Hematopoietic multipotent progenitor cell treated with erythropoietin and hydrocortisone succinate and interleukin-3 and kit ligand, for 6 days (in vitro differentiated cells): ENCODE data around the gene GPC3.
"Not testable (repeated sequence)": the region's sequence is repeated elsewhere in the genome, so short reads cannot be mapped to it uniquely, and the experiment has no call there.

Experiments
- DNase-seq: peaks from one replicate; pipeline ENCODE4 v3.0.0-alpha.2; 2015

The GPC3 gene

DNA sequence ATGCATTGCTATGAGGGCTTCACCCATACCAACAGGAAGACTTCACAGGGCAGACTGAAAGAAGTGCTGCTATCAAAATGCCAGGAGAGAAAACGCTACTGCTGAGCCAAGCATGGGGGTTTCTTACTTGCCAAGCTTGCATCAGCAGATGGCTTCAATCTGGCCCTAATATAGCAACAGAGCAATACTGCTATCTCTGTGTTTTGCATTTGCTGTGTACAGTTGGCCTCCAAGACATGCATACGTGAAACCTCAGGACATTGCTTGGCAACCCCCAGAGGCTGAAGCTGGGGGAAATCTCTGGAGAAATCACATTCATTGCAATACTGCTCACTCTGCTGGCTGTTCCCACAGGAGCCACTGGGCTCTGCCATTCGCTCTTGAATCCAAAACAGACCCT lies 442.9 kb downstream of the GPC3 start:
- DNase-seq: no peak

DNA sequence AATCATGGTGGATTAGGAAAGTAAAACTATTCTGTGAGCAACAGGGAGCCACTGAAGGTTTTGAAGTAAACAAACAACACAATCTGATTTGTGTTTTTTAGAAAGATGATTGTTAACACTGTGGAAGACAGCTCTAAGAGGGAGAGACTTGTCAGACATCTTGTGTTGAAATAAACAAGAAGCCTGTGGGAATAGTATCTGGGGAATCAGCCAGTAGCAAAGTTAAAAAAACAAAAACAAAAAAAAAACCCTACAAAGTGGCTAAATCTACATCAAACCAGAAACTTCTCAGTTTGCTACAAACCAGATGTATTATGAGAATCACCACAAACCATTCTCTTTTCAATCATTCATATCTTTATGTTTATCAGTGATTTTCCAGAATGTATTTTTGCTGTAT lies 444.4 kb downstream of the GPC3 start:
- no peak for DNase-seq

DNA sequence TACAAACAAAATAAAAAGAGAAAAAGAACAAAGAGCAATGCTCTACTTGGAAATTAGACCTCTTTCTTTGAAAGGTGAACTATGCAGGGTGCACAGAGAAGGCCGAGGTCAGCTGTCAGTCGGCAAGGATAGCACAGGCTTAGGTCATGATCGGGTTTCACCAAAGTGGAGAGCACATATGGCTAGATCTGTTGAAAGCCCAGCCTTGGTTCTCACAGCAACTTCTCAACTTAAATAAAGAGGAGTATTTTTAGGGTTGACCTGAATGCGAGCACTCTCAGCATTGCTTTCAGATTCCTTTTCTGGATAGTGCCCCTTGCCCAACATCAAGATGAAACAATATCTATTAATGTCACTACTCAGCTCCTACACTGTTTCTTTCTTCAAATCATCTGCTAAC lies 447.2 kb downstream of the GPC3 start:
- DNase-seq: no peak

DNA sequence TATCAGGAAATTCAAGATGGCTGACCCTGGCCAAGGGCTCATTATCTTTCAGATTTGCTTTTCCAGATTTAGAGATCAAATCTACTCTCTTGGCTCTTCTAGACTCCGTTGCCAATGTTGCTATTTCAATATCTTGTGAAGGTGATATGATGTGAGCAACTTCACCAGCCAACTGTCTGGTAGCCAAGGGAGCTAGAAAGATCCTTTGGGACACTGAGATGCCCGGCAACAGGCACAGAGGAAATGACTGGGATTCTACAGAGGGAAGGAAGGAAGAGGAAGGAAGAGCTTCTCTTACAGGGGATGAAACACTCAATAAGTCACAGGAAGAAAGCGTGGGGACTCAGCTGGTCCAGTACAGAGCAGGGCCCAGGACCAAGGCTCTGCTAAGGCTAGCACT lies 448.3 kb downstream of the GPC3 start:
- DNase-seq: no peak

DNA sequence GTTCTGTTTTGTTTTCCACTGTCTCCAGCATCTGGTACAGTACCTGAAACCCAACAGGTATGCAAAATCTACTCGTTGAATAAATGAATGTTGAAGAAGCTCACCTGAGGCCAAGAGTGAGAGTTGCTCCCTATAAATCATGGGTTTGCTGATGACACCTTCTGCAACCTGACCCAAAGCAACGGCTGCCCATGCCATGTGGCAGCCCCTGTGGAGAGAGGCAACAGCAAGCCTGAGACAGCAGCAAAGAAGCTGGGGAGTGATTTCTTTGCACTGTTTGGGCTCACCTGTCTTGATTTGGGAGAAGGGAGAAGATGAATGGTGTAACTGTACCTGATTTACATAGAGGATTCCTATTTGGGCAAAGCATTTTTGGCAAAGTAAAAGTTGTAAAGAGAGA lies 450.3 kb downstream of the GPC3 start:
- DNase-seq: no peak

DNA sequence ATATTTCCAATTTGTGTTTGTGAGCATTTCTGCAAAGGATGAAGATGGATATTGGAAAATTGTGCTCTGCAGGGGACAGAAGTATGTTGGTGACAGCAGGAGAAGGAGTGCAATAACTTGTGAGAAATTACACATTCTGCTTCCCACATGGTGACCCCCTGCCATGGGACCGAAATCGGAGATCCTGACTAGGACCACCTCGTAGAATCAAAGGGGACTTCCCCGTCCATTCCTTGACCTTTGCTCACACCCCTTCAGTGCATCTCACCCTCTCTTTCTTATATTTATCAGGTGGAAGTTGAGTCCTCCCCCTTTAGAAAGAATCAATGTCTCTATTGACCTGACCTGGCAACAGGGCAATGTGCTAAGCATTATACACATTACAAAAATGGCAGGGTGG lies 451.2 kb downstream of the GPC3 start:
- no peak for DNase-seq

DNA sequence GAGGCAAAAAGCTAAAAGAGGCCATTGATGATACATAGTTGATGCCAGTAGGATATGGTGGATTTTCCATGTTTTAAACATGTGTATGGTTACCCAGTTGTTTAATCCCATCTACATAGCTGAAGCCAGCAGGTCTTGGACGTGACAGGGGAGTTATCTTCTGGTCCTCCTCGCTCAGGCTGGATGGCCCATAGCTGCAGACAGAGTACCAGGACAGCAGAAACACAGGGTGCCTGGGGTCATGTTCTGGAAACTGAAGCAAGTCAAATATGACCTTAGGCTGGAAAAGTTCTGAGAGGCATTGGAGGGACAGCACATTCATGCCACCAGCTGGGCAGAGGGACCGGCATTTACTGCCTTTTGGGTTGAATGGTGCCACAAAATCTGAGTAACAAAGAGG lies 452.1 kb downstream of the GPC3 start:
- no peak for DNase-seq

DNA sequence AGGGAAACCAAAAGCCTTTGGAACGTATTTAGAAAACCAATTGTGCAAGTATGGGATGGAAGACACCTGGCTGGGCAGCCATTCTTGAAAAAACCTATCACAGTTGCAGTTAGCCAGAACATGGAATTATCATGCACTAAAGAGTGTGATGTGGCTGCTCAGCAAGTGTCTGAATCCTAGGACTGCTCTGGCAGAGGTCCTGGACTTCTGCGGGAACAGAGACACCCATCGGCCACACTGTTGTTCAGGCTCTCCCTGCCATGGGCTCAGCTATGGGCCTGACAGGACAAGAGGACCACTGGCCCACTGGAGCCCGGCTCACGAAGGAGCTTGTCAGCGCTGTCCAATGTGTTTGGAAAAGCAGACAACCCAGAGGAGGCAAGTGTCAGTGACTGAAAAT lies 454.4 kb downstream of the GPC3 start:
- DNase-seq: no peak

DNA sequence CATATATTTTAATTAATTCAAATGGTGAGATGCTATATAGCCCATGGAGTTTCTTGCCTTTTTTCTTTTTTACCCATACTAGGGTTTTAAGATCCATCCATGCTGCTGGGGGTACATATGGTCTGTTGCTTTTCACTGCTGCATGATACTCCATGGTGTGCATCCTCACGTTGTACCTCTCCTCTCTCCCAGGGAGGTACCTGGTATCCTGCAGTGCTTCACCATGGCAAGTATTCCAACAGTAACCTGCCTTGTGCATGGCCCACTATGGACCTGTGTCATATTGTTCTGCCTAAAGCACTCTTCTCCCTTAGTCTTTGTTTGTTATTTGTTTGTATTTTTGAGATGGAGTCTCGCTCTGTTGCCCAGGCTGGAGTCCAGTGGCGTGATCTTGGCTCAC lies 455.8 kb downstream of the GPC3 start:
- no peak for DNase-seq

DNA sequence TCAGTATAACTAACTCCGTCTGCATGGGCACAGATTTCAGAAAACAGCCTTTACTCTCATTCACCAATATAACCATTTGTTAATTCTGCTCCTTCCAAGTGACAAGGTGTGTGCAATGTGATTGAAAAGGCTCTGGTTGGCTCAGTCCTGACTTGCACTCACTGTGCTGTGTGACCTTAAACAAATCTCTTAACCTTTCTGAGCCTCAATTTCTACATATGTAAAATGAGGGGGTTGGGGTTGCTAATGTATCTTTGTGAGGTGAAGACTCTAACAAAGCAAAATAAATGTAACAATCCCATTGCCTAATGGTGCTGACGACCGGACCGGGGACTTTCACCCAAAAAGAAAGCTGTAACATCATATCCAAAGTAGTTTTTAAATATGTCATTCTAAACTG lies 457.6 kb downstream of the GPC3 start:
- no peak for DNase-seq

DNA sequence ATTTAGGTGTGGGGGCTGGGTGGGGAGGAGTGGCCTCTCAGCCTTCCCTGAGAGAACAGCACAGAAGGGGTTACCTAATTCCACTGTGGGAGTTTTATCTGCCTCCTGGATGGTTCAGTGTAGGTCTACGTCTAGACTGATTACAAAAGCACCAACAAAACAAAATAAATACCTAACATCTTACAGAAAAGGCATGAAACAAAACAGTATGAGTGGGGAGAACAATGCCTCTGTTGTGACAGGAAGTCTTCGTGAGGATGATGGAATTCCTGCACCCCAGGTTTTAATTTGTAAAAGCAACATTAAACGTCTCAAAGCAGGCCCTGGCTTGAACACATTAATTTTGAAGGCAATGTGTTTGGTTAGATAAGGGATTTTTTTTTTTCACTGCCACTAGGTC lies 458.0 kb downstream of the GPC3 start:
- peak; percentile 2 for DNase-seq

DNA sequence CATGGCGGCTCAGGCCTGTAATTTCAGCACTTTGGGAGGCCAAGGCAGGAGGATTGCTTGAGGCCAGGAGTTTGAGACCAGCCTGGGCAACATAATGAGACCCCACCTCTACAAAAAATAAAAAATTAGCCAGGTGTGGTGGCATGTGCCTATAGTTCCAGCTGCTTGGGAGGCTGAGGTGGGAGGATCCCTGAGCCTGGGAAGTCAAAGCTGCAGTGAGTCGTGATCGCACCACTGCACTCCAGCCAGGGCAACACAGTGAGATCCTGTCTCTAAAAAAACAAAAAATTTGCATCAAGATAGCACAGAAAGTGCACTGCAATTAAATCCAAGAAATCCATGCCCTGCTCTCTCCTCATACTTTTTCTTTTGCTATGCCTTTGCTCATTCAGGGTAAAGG lies 458.6 kb downstream of the GPC3 start:
- DNase-seq: not testable (repeated sequence)

DNA sequence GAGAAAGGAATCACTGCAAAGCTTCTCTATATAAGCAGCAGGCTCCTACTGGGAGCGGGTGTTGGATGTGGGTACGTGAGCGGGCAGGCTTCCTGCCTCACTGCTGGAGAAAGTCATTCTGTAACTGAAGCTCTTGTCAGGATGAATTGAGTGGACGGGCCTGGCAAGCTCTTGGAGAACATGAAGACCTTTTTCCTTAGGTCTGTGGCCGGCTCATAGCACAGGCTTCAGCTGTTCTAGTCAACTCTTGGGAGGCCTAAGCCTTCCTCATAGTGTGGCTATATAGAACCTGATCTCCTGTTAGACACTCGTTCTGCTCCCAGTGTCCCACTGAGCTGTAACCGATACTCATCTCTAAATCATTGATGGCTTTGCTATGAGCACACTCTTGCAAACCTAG lies 461.9 kb downstream of the GPC3 start:
- no peak for DNase-seq

DNA sequence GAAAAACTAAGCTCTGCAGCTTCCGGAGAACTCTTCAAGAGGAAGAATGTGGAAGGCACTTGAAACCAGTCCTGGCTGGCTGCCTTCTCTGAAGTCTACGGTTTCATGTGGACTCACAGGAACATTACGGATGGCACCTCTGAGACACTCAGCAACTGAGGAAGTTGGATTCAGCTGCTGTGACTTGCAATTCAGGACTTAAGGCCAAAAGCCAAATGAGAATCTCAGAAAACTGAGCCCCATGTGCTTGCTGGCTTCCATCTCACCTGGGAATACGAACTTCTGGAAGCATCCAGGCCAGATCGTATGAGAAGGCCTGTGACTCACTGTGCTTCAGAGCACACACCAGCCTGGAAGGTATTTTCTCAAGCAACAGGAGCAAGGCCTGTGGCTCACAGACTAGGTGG lies 462.3 kb downstream of the GPC3 start:
- no peak for DNase-seq

DNA sequence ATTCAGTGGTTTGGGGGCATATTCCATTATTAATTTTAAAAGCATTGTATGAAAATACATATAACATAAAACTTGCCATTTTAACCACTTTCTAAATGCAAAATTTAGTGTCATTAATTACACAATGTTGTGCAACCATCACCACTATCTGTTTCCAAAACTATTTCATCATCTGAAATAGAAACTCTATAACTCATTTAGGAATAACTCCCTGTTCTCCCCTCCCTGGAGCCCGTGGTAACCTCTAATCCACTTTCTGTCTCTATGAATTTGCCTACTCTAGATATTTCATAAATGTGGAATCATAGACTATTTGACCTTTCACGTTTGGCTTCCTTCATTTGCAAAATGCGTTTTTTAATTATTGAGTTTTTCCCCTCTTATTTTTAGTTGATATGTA lies 468.7 kb downstream of the GPC3 start:
- no peak for DNase-seq

DNA sequence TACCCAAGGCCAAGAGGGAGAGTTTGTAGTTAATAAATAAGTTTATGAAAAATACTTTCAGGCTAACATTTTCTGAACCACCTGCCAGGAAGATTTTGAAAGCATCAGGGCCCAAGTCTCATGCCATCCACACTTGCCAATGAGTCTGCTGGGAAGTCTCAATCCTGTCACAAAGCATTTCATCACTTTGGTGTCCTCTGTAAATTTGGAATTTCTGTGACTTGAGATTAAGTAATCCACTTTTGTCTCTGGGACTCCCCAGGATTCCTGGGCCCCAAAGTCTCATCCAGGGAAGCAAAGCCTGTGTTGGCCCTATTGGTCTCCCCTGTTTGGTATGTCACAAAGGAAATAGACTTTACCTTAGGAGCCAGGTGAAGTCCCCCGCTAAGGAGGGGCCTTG lies 470.9 kb downstream of the GPC3 start:
- no peak for DNase-seq

DNA sequence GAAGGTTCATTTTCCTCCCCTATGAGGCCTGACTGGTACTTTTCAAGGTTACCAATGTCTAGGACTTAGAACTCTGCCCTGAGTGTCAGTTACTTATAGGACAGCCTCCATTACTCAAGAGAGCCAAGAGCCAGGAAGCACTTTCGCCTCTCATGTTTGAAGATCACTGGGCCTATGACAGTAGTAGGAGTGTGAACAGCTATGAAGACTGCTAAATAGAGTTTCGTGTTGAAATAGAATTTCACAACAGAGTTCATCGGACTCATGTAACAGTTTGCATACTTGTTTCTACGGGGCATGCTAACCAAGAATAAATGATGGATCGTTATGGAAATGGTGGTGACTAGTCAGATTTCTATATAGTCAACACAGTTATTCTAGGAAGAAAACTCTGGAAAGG lies 472.3 kb downstream of the GPC3 start:
- no peak for DNase-seq

DNA sequence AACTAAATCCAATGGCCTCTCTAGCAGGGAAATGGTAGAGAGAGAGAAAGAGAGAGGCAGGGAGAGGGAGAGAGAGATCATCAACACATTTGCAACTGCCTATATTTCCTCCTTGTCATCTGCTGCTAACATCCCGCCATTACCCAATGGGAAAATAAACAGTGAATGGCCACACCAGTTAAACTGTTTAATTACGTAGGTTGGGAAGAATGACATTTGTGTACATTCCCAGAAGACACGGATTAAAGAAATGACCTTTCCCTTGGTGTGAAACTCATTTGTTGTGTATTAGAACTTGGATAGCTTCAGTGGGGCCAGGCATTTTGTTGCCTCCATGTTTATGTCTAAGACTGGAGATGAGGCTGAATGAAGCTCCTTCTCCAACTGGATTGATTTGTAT lies 474.4 kb downstream of the GPC3 start:
- DNase-seq: no peak

DNA sequence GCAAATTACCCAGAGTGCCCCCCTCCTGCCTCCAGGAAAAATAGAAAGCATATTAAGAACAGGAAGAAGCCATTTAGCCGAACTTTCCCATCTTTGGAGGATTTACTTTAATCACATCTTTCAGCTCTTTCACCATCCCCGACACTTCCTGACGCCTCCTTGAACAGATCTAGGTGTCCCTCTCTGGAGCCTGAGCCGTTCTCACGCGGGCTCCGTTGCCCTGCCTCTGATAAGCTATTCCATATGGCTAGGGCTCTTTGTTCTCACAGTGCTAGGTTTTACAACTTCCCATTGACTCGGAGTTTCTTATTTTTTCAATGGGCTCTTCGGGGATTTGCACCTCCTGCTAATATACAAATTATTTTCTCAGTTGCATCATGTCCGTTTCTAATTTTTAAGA lies 488.0 kb downstream of the GPC3 start:
- no peak for DNase-seq

DNA sequence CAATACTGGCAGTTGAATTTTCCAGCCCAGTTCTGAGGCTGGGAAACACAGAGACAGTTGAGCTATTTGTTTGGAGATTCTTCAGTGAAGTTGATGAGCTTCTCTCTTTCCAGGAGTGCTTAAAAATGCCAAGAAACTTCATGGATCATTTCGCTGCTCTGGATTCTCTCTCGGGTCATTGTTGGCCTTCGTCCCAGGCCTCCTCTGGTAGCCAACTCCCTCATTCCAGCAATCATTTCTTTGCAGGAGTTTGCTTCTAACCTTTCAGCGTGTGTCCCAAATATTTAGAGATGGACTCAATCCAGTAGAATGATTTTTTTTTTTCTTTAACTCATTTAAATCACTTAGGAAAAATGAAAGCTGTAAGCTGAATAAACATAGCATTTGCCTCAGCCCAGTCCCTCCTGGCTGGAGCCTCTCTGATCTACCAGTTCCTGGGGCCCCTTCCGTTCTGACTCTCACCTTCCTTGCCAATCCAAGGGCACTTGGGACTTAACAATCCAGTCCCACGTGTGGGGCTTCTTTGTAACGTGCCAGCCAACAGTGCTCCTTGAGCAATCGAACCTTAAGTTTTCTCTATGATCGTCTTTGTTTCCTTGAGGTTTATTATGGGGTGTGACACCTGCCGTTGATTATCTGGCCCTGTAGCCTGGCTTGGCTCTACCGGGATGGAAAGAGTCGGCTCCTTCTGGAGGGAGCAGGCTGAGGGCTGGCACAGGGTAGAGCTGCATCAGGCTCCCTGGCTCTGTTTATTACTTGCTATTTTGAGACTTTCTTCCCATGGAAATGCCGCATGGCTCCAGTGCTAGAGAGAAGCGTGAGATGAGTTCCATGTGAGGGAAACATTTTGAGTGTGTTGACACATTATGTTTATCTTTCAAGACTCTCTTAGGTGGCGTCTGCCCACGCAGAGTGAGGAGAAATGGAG lies 489.7 kb downstream of the GPC3 start:
- DNase-seq: no peak

DNA sequence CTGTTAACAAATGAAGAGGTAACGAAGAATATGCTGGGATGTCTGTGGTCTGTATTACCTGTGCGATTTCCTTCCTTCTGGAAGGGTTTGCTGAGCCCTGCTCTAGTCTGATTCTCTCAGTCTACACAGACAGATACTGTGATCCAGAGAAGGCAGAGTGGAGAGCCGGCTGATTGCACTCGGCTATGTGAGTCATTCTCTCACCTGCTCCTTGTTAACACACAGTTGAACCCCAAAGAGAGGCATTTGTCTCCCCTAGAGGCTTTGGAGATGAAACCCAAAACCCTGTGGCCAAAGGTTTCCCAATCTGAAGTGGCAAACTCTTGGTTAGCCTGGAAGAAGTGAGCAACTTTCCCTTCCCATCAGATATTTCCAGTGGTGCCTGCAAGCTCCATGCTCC lies 492.0 kb downstream of the GPC3 start:
- DNase-seq: no peak

DNA sequence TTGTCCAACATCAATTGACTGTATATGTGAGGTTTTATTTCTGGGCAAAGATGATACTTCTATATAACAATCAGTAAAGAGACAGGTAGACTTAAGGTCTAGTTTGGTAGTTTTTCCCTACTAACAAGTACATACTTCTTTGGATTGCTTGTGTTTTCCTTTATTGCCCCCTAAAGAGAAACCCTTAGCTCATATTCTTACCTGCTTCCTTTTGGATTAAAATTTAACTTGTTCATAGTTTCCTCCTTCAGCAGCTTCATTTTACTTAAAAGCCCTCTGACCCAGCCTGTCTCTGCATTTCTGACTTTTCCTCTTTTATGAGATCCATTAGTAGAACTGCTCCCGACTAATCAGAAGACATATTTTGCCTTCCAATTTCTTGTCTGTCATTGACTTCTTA lies 494.4 kb downstream of the GPC3 start:
- DNase-seq: no peak
